Measurements from ENCODE around the gene GARIN5A. TPM values are rescaled to one million over a fixed set of nuclear protein-coding genes. Genes with fewer than 3 reads are reported as not detected.
A peak's percentile ranks its signal among the peaks of the same experiment; 100 is the strongest.

Gene GARIN5A
- total RNA-seq, 1 experiment from 2014 or later, result 0.23 TPM

GRCh38 chr19:50508843-50509190, 32.2 kb upstream of the GARIN5A start:
- no peak for DNase-seq (ENCODE audit: low read depth)

- no peak for DNase-seq (ENCODE audit: low read depth)
Observed at GRCh38 chr19:50507376-50507775, 30.7 kb upstream of the GARIN5A start.

GRCh38 chr19:50506700-50507099, 30.1 kb upstream of the GARIN5A start:
- DNase-seq (ENCODE audit: low read depth), result no peak

- DNase-seq (ENCODE audit: low read depth), result no peak
Observed at GRCh38 chr19:50505856-50506611, 29.4 kb upstream of the GARIN5A start.

- DNase-seq (ENCODE audit: low read depth), result no peak
Observed at GRCh38 chr19:50501568-50502475, 25.2 kb upstream of the GARIN5A start.

- DNase-seq (ENCODE audit: low read depth), result no peak
Observed at GRCh38 chr19:50501186-50501567, 24.5 kb upstream of the GARIN5A start.

- no peak for DNase-seq (ENCODE audit: low read depth)
Observed at GRCh38 chr19:50500753-50501151, 24.1 kb upstream of the GARIN5A start.

- peak; percentile 71 for DNase-seq (ENCODE audit: low read depth)
Observed at GRCh38 chr19:50500060-50500752, 23.6 kb upstream of the GARIN5A start.

- no peak for DNase-seq (ENCODE audit: low read depth)
Observed at GRCh38 chr19:50498219-50499056, 21.8 kb upstream of the GARIN5A start.

GRCh38 chr19:50497022-50497405, 20.4 kb upstream of the GARIN5A start:
- DNase-seq (ENCODE audit: low read depth), result no peak

GRCh38 chr19:50496189-50497021, 19.8 kb upstream of the GARIN5A start:
- DNase-seq (ENCODE audit: low read depth), result no peak

GRCh38 chr19:50495020-50495531, 18.4 kb upstream of the GARIN5A start:
- DNase-seq (ENCODE audit: low read depth), result no peak

- DNase-seq (ENCODE audit: low read depth), result no peak
Observed at GRCh38 chr19:50494186-50495019, 17.8 kb upstream of the GARIN5A start.

GRCh38 chr19:50493171-50493570, 16.5 kb upstream of the GARIN5A start:
- DNase-seq (ENCODE audit: low read depth), result no peak

GRCh38 chr19:50492303-50493052, 15.8 kb upstream of the GARIN5A start:
- no peak for DNase-seq (ENCODE audit: low read depth)

GRCh38 chr19:50490991-50491472, 14.4 kb upstream of the GARIN5A start:
- no peak for DNase-seq (ENCODE audit: low read depth)

GRCh38 chr19:50490411-50490811, 13.8 kb upstream of the GARIN5A start:
- DNase-seq (ENCODE audit: low read depth), result no peak

GRCh38 chr19:50489461-50490011, 12.9 kb upstream of the GARIN5A start:
- no peak for DNase-seq (ENCODE audit: low read depth)

All from LHCN-M2 (cell line).